ENCODE results near the gene MYO15B. TPM values are rescaled to one million over a fixed set of nuclear protein-coding genes. Genes with fewer than 3 reads are reported as not detected.

The MYO15B gene
- total and polyA plus RNA-seq, 4 donors: 84.5 to 197 (median 167) TPM

- no peaks in the 10 kb centered on the region for H3K9me3 ChIP-seq (ENCODE audit: control insufficient read depth in 4 of 4, insufficient read depth in 3 of 4, low read length in 3 of 4)
- H3K27me3 ChIP-seq (ENCODE audit: control insufficient read depth in 3 of 3, insufficient read depth in 3 of 3, low read length in 2 of 3): no peaks in the 10 kb centered on the region
- 70 to 75% methylated on average over 28 of the region's 28 CpGs for WGBS, 2 donors
- H3K27ac ChIP-seq (ENCODE audit: low read depth in 1 of 2, low read length in 1 of 2): no peak overlapping the region
- H3K9ac ChIP-seq (ENCODE audit: insufficient read depth in 1 of 2, low read length in 2 of 2): no peak overlapping the region
- H3K4me3 ChIP-seq: no peak overlapping the region
- DNase-seq: peak; percentile 31 to 55 (median 31)
- TF ChIP-seq, protein P1, sequence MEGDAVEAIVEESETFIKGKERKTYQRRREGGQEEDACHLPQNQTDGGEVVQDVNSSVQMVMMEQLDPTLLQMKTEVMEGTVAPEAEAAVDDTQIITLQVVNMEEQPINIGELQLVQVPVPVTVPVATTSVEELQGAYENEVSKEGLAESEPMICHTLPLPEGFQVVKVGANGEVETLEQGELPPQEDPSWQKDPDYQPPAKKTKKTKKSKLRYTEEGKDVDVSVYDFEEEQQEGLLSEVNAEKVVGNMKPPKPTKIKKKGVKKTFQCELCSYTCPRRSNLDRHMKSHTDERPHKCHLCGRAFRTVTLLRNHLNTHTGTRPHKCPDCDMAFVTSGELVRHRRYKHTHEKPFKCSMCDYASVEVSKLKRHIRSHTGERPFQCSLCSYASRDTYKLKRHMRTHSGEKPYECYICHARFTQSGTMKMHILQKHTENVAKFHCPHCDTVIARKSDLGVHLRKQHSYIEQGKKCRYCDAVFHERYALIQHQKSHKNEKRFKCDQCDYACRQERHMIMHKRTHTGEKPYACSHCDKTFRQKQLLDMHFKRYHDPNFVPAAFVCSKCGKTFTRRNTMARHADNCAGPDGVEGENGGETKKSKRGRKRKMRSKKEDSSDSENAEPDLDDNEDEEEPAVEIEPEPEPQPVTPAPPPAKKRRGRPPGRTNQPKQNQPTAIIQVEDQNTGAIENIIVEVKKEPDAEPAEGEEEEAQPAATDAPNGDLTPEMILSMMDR (IDR thresholded peaks at IDR 0.05; ENCODE audit: control extremely low read depth, extremely low read depth): peak; percentile 34
- ATAC-seq (ENCODE audit: insufficient read depth, low FRiP score): peak; percentile 79
- H3K36me3 ChIP-seq (ENCODE audit: control insufficient read depth in 4 of 4, insufficient read depth in 4 of 4, low read length in 4 of 4): no peaks in the 10 kb centered on the region
- H3K4me1 ChIP-seq (ENCODE audit: control insufficient read depth in 5 of 5, insufficient read depth in 5 of 5, low read length in 5 of 5): peaks cover 0 to 2% (median 0%) of the 10 kb centered on the region in 5 donors
These were observed 13.7 kb downstream of the MYO15B start for GRCh38 chr17:75601057-75601987.

- Histone ChIP-seq H3K4me1 (ENCODE audit: control insufficient read depth in 5 of 5, insufficient read depth in 5 of 5, low read length in 5 of 5) (peaks cover 0 to 2% (median 0%) of the 10 kb centered on the region in 5 donors), H3K36me3 (ENCODE audit: control insufficient read depth in 4 of 4, insufficient read depth in 4 of 4, low read length in 4 of 4) (peaks cover 0 to 2% (median 0%) of the 10 kb centered on the region in 4 donors), H3K9ac (ENCODE audit: insufficient read depth in 1 of 2, low read length in 2 of 2) (no peak overlapping the region), H3K4me3 (no peak overlapping the region), H3K27me3 (ENCODE audit: control insufficient read depth in 3 of 3, insufficient read depth in 3 of 3, low read length in 2 of 3) (no peaks in the 10 kb centered on the region), H3K9me3 (ENCODE audit: control insufficient read depth in 4 of 4, insufficient read depth in 3 of 4, low read length in 3 of 4) (no peaks in the 10 kb centered on the region), H3K27ac (ENCODE audit: low read depth in 1 of 2, low read length in 1 of 2) (no peak overlapping the region)
- ATAC-seq (ENCODE audit: insufficient read depth, low FRiP score) (no peak), DNase-seq (no peak)
- WGBS, 2 donors: 93 to 96% methylated on average over 11 to 12 of the region's 12 CpGs
- TF ChIP-seq, protein P1 (IDR thresholded peaks at IDR 0.05; ENCODE audit: control extremely low read depth, extremely low read depth): no peak
These were observed 15.0 kb downstream of the MYO15B start for GRCh38 chr17:75602644-75603043.

- peaks cover 0 to 2% (median 0%) of the 10 kb centered on the region in 5 donors for H3K4me1 ChIP-seq (ENCODE audit: control insufficient read depth in 5 of 5, insufficient read depth in 5 of 5, low read length in 5 of 5)
- H3K27me3 ChIP-seq (ENCODE audit: control insufficient read depth in 3 of 3, insufficient read depth in 3 of 3, low read length in 2 of 3): no peaks in the 10 kb centered on the region
- H3K27ac ChIP-seq (ENCODE audit: low read depth in 1 of 2, low read length in 1 of 2): no peak overlapping the region
- H3K9ac ChIP-seq (ENCODE audit: insufficient read depth in 1 of 2, low read length in 2 of 2): no peak overlapping the region
- no peak overlapping the region for H3K4me3 ChIP-seq
- TF ChIP-seq, protein P1 (IDR thresholded peaks at IDR 0.05; ENCODE audit: control extremely low read depth, extremely low read depth): no peak
- WGBS, 2 donors: 81 to 88% methylated on average over 9 of the region's 9 CpGs
- no peaks in the 10 kb centered on the region for H3K9me3 ChIP-seq (ENCODE audit: control insufficient read depth in 4 of 4, insufficient read depth in 3 of 4, low read length in 3 of 4)
- DNase-seq (no peak), ATAC-seq (ENCODE audit: insufficient read depth, low FRiP score) (no peak)
- H3K36me3 ChIP-seq (ENCODE audit: control insufficient read depth in 4 of 4, insufficient read depth in 4 of 4, low read length in 4 of 4): peaks cover 0 to 2% (median 0%) of the 10 kb centered on the region in 4 donors
These were observed 15.5 kb downstream of the MYO15B start for GRCh38 chr17:75603123-75603522.

Measured in lung (tissue), 12 donors.